Middle frontal gyrus (tissue), 1 donor: ENCODE measurements around the gene KCTD5.
"Not testable (repeated sequence)": the region's sequence is repeated elsewhere in the genome, so short reads cannot be mapped to it uniquely, and the experiment has no call there.

Source experiments
- DNase-seq: peaks from one replicate; pipeline ENCODE4 v3.0.0-alpha.2; 2015; ENCODE audit warnings: low spot score; ENCODE audit errors: extremely low spot score

KCTD5 gene

GRCh38 chr16:2721634-2722173 lies 39.4 kb downstream of the KCTD5 start:
- DNase-seq = not testable (repeated sequence)

- no peak for DNase-seq
Measured at GRCh38 chr16:2724088-2724676, 41.9 kb downstream of the KCTD5 start.

- no peak for DNase-seq
Measured at GRCh38 chr16:2724816-2725348, 42.6 kb downstream of the KCTD5 start.

- no peak for DNase-seq
Measured at GRCh38 chr16:2726923-2727322, 44.6 kb downstream of the KCTD5 start.

GRCh38 chr16:2728034-2728433 lies 45.7 kb downstream of the KCTD5 start:
- DNase-seq = no peak

- no peak for DNase-seq
Measured at GRCh38 chr16:2734844-2735515, 52.7 kb downstream of the KCTD5 start.

- DNase-seq = no peak
Measured at GRCh38 chr16:2736476-2737237, 54.3 kb downstream of the KCTD5 start.

GRCh38 chr16:2737238-2737605 lies 54.9 kb downstream of the KCTD5 start:
- no peak for DNase-seq

GRCh38 chr16:2737895-2738418 lies 55.6 kb downstream of the KCTD5 start:
- no peak for DNase-seq

GRCh38 chr16:2738615-2739014 lies 56.3 kb downstream of the KCTD5 start:
- no peak for DNase-seq

- DNase-seq = no peak
Measured at GRCh38 chr16:2739625-2740430, 57.5 kb downstream of the KCTD5 start.

- no peak for DNase-seq
Measured at GRCh38 chr16:2740476-2740875, 58.2 kb downstream of the KCTD5 start.

GRCh38 chr16:2741168-2741567 lies 58.8 kb downstream of the KCTD5 start:
- DNase-seq = no peak

GRCh38 chr16:2742323-2743006 lies 60.1 kb downstream of the KCTD5 start:
- no peak for DNase-seq

GRCh38 chr16:2743007-2743810 lies 60.9 kb downstream of the KCTD5 start:
- no peak for DNase-seq

GRCh38 chr16:2744711-2745110 lies 62.4 kb downstream of the KCTD5 start:
- DNase-seq = no peak

GRCh38 chr16:2745116-2745890 lies 63.0 kb downstream of the KCTD5 start:
- no peak for DNase-seq

- DNase-seq = no peak
Measured at GRCh38 chr16:2745961-2746360, 63.6 kb downstream of the KCTD5 start.
